Memory B cell (primary cell): ENCODE measurements around the gene PROC.
"Not testable (repeated sequence)": the region's sequence is repeated elsewhere in the genome, so short reads cannot be mapped to it uniquely, and the experiment has no call there.

ENCODE experiments used
- ATAC-seq: fragments of 150-1000 bp; cut with Tn5 transposase; 2 replicates; pipeline ENCODE4 v1.10.0; 2021; ENCODE audit warnings: low read depth, mild to moderate bottlenecking, moderate library complexity
- DNase-seq, 2 donors: peaks; one replicate each; pipeline ENCODE4 v3.0.0; 2022; ENCODE audit warnings: low spot score in 2 of 2
- H3K27ac Mint-ChIP-seq: one replicate; pipeline ENCODE4 v1.8.0; 2022; ENCODE audit warnings: mild to moderate bottlenecking, moderate library complexity, mixed read lengths
- H3K27me3 Mint-ChIP-seq: one replicate; pipeline ENCODE4 v1.8.0; 2022; ENCODE audit warnings: mixed read lengths
- H3K36me3 Mint-ChIP-seq: one replicate; pipeline ENCODE4 v1.8.0; 2022; ENCODE audit warnings: mild to moderate bottlenecking, mixed read lengths
- H3K4me1 Mint-ChIP-seq: one replicate; pipeline ENCODE4 v1.8.0; 2022; ENCODE audit warnings: mixed read lengths
- H3K4me3 Mint-ChIP-seq: one replicate; pipeline ENCODE4 v1.8.0; 2022; ENCODE audit warnings: mild to moderate bottlenecking, moderate library complexity, mixed read lengths
- H3K9me3 Mint-ChIP-seq: one replicate; pipeline ENCODE4 v1.8.0; 2022; ENCODE audit warnings: mixed read lengths

Gene PROC

GRCh38 chr2:127437781-127438726, 19.8 kb downstream of the PROC start:
- Mint-ChIP-seq H3K36me3 (peaks cover 4% of the 10 kb centered on the region), H3K4me3 (no peak overlapping the region), H3K4me1 (no peaks in the 10 kb centered on the region), H3K27me3 (no peaks in the 10 kb centered on the region), H3K9me3 (peaks cover 4% of the 10 kb centered on the region), H3K27ac (no peak overlapping the region)
- DNase-seq (no peak), ATAC-seq (no peak)

GRCh38 chr2:127439343-127439742, 21.1 kb downstream of the PROC start:
- H3K4me1 Mint-ChIP-seq: no peaks in the 10 kb centered on the region
- ATAC-seq: no peak
- no peaks in the 10 kb centered on the region for H3K27me3 Mint-ChIP-seq
- peaks cover 4% of the 10 kb centered on the region for H3K36me3 Mint-ChIP-seq
- no peak overlapping the region for H3K27ac Mint-ChIP-seq
- no peak overlapping the region for H3K4me3 Mint-ChIP-seq
- no peak for DNase-seq
- H3K9me3 Mint-ChIP-seq: peaks cover 4% of the 10 kb centered on the region

- Mint-ChIP-seq H3K27ac (no peak overlapping the region), H3K36me3 (peaks cover 6% of the 10 kb centered on the region), H3K4me3 (no peak overlapping the region), H3K4me1 (peaks cover 2% of the 10 kb centered on the region), H3K9me3 (peaks cover 6% of the 10 kb centered on the region), H3K27me3 (no peaks in the 10 kb centered on the region)
- ATAC-seq: no peak
- DNase-seq: no peak
Observed at GRCh38 chr2:127448526-127448925, 30.3 kb downstream of the PROC start.

GRCh38 chr2:127449414-127449813, 31.2 kb downstream of the PROC start:
- Mint-ChIP-seq H3K9me3 (peaks cover 6% of the 10 kb centered on the region), H3K4me1 (peaks cover 2% of the 10 kb centered on the region), H3K36me3 (peaks cover 6% of the 10 kb centered on the region), H3K27me3 (no peaks in the 10 kb centered on the region), H3K4me3 (no peak overlapping the region), H3K27ac (no peak overlapping the region)
- ATAC-seq: no peak
- no peak for DNase-seq

- DNase-seq (no peak), ATAC-seq (no peak)
- H3K4me3 Mint-ChIP-seq: no peak overlapping the region
- H3K27me3 Mint-ChIP-seq: no peaks in the 10 kb centered on the region
- no peak overlapping the region for H3K27ac Mint-ChIP-seq
- H3K36me3 Mint-ChIP-seq: peaks cover 6% of the 10 kb centered on the region
- H3K9me3 Mint-ChIP-seq: peaks cover 6% of the 10 kb centered on the region
- H3K4me1 Mint-ChIP-seq: peaks cover 2% of the 10 kb centered on the region
Observed at GRCh38 chr2:127449898-127450297, 31.7 kb downstream of the PROC start.

GRCh38 chr2:127451981-127452380, 33.8 kb downstream of the PROC start:
- ATAC-seq: no peak
- Mint-ChIP-seq H3K4me3 (no peak overlapping the region), H3K36me3 (peaks cover 11% of the 10 kb centered on the region), H3K27me3 (no peaks in the 10 kb centered on the region), H3K9me3 (peaks cover under 1% of the 10 kb centered on the region), H3K4me1 (peaks cover 2% of the 10 kb centered on the region), H3K27ac (no peak overlapping the region)
- DNase-seq: no peak

GRCh38 chr2:127452423-127452822, 34.2 kb downstream of the PROC start:
- peaks cover 13% of the 10 kb centered on the region for H3K36me3 Mint-ChIP-seq
- not testable (repeated sequence) for H3K9me3 Mint-ChIP-seq, H3K4me3 Mint-ChIP-seq, ATAC-seq, H3K27me3 Mint-ChIP-seq, H3K4me1 Mint-ChIP-seq, H3K27ac Mint-ChIP-seq, DNase-seq

- H3K4me1 Mint-ChIP-seq: peaks cover 4% of the 10 kb centered on the region
- ATAC-seq (no peak), DNase-seq (no peak)
- no peak overlapping the region for H3K4me3 Mint-ChIP-seq
- peaks cover 13% of the 10 kb centered on the region for H3K36me3 Mint-ChIP-seq
- no peaks in the 10 kb centered on the region for H3K9me3 Mint-ChIP-seq
- H3K27ac Mint-ChIP-seq: no peak overlapping the region
- H3K27me3 Mint-ChIP-seq: no peaks in the 10 kb centered on the region
Observed at GRCh38 chr2:127453013-127453391, 34.8 kb downstream of the PROC start.

GRCh38 chr2:127453392-127454171, 35.4 kb downstream of the PROC start:
- Mint-ChIP-seq H3K4me3 (no peak overlapping the region), H3K27ac (no peak overlapping the region), H3K9me3 (no peaks in the 10 kb centered on the region), H3K27me3 (no peaks in the 10 kb centered on the region), H3K4me1 (peaks cover 7% of the 10 kb centered on the region), H3K36me3 (peaks cover 13% of the 10 kb centered on the region)
- no peak for DNase-seq
- ATAC-seq: no peak

GRCh38 chr2:127454595-127455565, 36.7 kb downstream of the PROC start:
- DNase-seq (no peak), ATAC-seq (no peak)
- no peaks in the 10 kb centered on the region for H3K9me3 Mint-ChIP-seq
- no peak overlapping the region for H3K27ac Mint-ChIP-seq
- no peaks in the 10 kb centered on the region for H3K27me3 Mint-ChIP-seq
- H3K4me1 Mint-ChIP-seq: peaks cover 7% of the 10 kb centered on the region
- peaks cover 11% of the 10 kb centered on the region for H3K36me3 Mint-ChIP-seq
- H3K4me3 Mint-ChIP-seq: no peak overlapping the region

GRCh38 chr2:127455566-127456493, 37.6 kb downstream of the PROC start:
- no peak for DNase-seq
- no peaks in the 10 kb centered on the region for H3K9me3 Mint-ChIP-seq

GRCh38 chr2:127456960-127457359, 38.7 kb downstream of the PROC start:
- Mint-ChIP-seq H3K27me3 (no peaks in the 10 kb centered on the region), H3K36me3 (peaks cover 13% of the 10 kb centered on the region), H3K27ac (no peak overlapping the region), H3K4me3 (no peak overlapping the region), H3K9me3 (no peaks in the 10 kb centered on the region), H3K4me1 (peaks cover 7% of the 10 kb centered on the region)
- ATAC-seq: no peak
- DNase-seq: no peak

More at GRCh38 chr2:127455566-127456493, 37.6 kb downstream of the PROC start:
- no peak overlapping the region for H3K4me3 Mint-ChIP-seq
- peaks cover 11% of the 10 kb centered on the region for H3K36me3 Mint-ChIP-seq
- H3K4me1 Mint-ChIP-seq: peaks cover 7% of the 10 kb centered on the region
- no peak overlapping the region for H3K27ac Mint-ChIP-seq
- no peaks in the 10 kb centered on the region for H3K27me3 Mint-ChIP-seq
- no peak for ATAC-seq

GRCh38 chr2:127462461-127462860, 44.2 kb downstream of the PROC start:
- peaks cover 4% of the 10 kb centered on the region for H3K4me1 Mint-ChIP-seq
- no peak overlapping the region for H3K27ac Mint-ChIP-seq
- H3K36me3 Mint-ChIP-seq: peaks cover 8% of the 10 kb centered on the region
- no peaks in the 10 kb centered on the region for H3K9me3 Mint-ChIP-seq
- no peak for DNase-seq
- ATAC-seq: no peak
- no peaks in the 10 kb centered on the region for H3K27me3 Mint-ChIP-seq
- no peak overlapping the region for H3K4me3 Mint-ChIP-seq
